Mucosa of rectum (tissue), 2 donors: Measurements from ENCODE around the gene KIF22.

Experiments
- H3K27ac ChIP-seq, 2 donors: one replicate each; pipeline ENCODE4 v1.7.0; 2013; ENCODE audit warnings: inconsistent platforms in 2 of 2, low read depth in 2 of 2, low read length in 2 of 2
- H3K27me3 ChIP-seq, 2 donors: one replicate each; pipeline ENCODE4 v1.7.0; 2013; ENCODE audit warnings: low read length in 2 of 2; ENCODE audit not compliant: control insufficient read depth in 2 of 2, insufficient read depth in 2 of 2
- H3K36me3 ChIP-seq, 2 donors: one replicate each; pipeline ENCODE4 v1.7.0; 2013; ENCODE audit warnings: low read length in 2 of 2; ENCODE audit not compliant: control insufficient read depth in 2 of 2, insufficient read depth in 2 of 2
- H3K4me1 ChIP-seq, 2 donors: one replicate each; pipeline ENCODE4 v1.7.0; 2013; ENCODE audit warnings: low read length in 2 of 2, mild to moderate bottlenecking in 1 of 2; ENCODE audit not compliant: control insufficient read depth in 2 of 2, insufficient read depth in 2 of 2
- H3K4me3 ChIP-seq, 2 donors: one replicate each; pipeline ENCODE4 v1.7.0; 2013; ENCODE audit warnings: low read length in 2 of 2
- H3K9ac ChIP-seq, 2 donors: one replicate each; pipeline ENCODE4 v1.7.0; 2013; ENCODE audit warnings: low read length in 2 of 2, low read depth in 1 of 2, mild to moderate bottlenecking in 1 of 2
- H3K9me3 ChIP-seq, 2 donors: one replicate each; pipeline ENCODE4 v1.7.0; 2013; ENCODE audit warnings: low read length in 2 of 2; ENCODE audit not compliant: control insufficient read depth in 2 of 2
- donor health status: healthy.
- donor health status: Normal muscosa, but diverticular disease.

The KIF22 gene

GRCh38 chr16:29839822-29840221 is 49.3 kb downstream of the KIF22 start:
- H3K27me3 ChIP-seq, result no peaks in the 10 kb centered on the region
- peaks cover 72 to 86% of the 10 kb centered on the region in 2 donors for H3K36me3 ChIP-seq
- no peaks in the 10 kb centered on the region for H3K4me1 ChIP-seq

GRCh38 chr16:29840240-29840639 is 49.7 kb downstream of the KIF22 start:
- Histone ChIP-seq H3K4me1 (no peaks in the 10 kb centered on the region), H3K4me3 (no peak overlapping the region), H3K9me3 (no peaks in the 10 kb centered on the region), H3K27ac (no peak overlapping the region), H3K9ac (no peak overlapping the region), H3K36me3 (peaks cover 73 to 85% of the 10 kb centered on the region in 2 donors), H3K27me3 (no peaks in the 10 kb centered on the region)

More at GRCh38 chr16:29839822-29840221, 49.3 kb downstream of the KIF22 start:
- Histone ChIP-seq H3K27ac (no peak overlapping the region), H3K4me3 (no peak overlapping the region), H3K9me3 (no peaks in the 10 kb centered on the region), H3K9ac (no peak overlapping the region)

- Histone ChIP-seq H3K9me3 (no peaks in the 10 kb centered on the region), H3K4me1 (no peaks in the 10 kb centered on the region), H3K9ac (no peak overlapping the region), H3K36me3 (peaks cover 81 to 87% of the 10 kb centered on the region in 2 donors), H3K27me3 (no peaks in the 10 kb centered on the region), H3K4me3 (no peak overlapping the region), H3K27ac (no peak overlapping the region)
Observed at GRCh38 chr16:29841631-29842030, 51.1 kb downstream of the KIF22 start.

- Histone ChIP-seq H3K9me3 (no peaks in the 10 kb centered on the region), H3K9ac (no peak overlapping the region), H3K36me3 (peaks cover 82 to 86% of the 10 kb centered on the region in 2 donors), H3K4me1 (no peaks in the 10 kb centered on the region), H3K27ac (no peak overlapping the region), H3K4me3 (no peak overlapping the region), H3K27me3 (no peaks in the 10 kb centered on the region)
Observed at GRCh38 chr16:29842732-29843346, 52.3 kb downstream of the KIF22 start.

GRCh38 chr16:29843931-29844330 is 53.4 kb downstream of the KIF22 start:
- Histone ChIP-seq H3K36me3 (peaks cover 75 to 82% of the 10 kb centered on the region in 2 donors), H3K9me3 (no peaks in the 10 kb centered on the region), H3K4me3 (no peak overlapping the region), H3K9ac (no peak overlapping the region), H3K4me1 (peaks cover 0 to 2% of the 10 kb centered on the region in 2 donors), H3K27ac (no peak overlapping the region), H3K27me3 (no peaks in the 10 kb centered on the region)

GRCh38 chr16:29844575-29845331 is 54.2 kb downstream of the KIF22 start:
- Histone ChIP-seq H3K4me1 (peaks cover 0 to 2% of the 10 kb centered on the region in 2 donors), H3K9me3 (no peaks in the 10 kb centered on the region), H3K27ac (no peak overlapping the region), H3K36me3 (peaks cover 71 to 74% of the 10 kb centered on the region in 2 donors), H3K9ac (no peak overlapping the region), H3K4me3 (no peak overlapping the region), H3K27me3 (no peaks in the 10 kb centered on the region)

GRCh38 chr16:29845656-29846055 is 55.1 kb downstream of the KIF22 start:
- no peak overlapping the region for H3K27ac ChIP-seq
- H3K4me3 ChIP-seq, result no peak overlapping the region
- H3K4me1 ChIP-seq, result peaks cover 0 to 2% of the 10 kb centered on the region in 2 donors
- H3K27me3 ChIP-seq, result no peaks in the 10 kb centered on the region
- H3K36me3 ChIP-seq, result peaks cover 63 to 66% of the 10 kb centered on the region in 2 donors
- H3K9me3 ChIP-seq, result no peaks in the 10 kb centered on the region
- H3K9ac ChIP-seq, result no peak overlapping the region

GRCh38 chr16:29848420-29849297 is 58.1 kb downstream of the KIF22 start:
- Histone ChIP-seq H3K27ac (no peak overlapping the region), H3K36me3 (peaks cover 43% of the 10 kb centered on the region in 2 donors), H3K9me3 (no peaks in the 10 kb centered on the region), H3K4me1 (peaks cover 0 to 2% of the 10 kb centered on the region in 2 donors), H3K9ac (no peak overlapping the region), H3K4me3 (no peak overlapping the region), H3K27me3 (no peaks in the 10 kb centered on the region)

GRCh38 chr16:29849505-29849904 is 59.0 kb downstream of the KIF22 start:
- Histone ChIP-seq H3K36me3 (peaks cover 34 to 35% of the 10 kb centered on the region in 2 donors), H3K4me1 (peaks cover 0 to 2% of the 10 kb centered on the region in 2 donors), H3K9ac (no peak overlapping the region), H3K27me3 (no peaks in the 10 kb centered on the region), H3K4me3 (no peak overlapping the region), H3K27ac (no peak overlapping the region), H3K9me3 (no peaks in the 10 kb centered on the region)

- Histone ChIP-seq H3K36me3 (peaks cover 19 to 21% of the 10 kb centered on the region in 2 donors), H3K9ac (no peak overlapping the region), H3K9me3 (no peaks in the 10 kb centered on the region), H3K4me3 (no peak overlapping the region), H3K27ac (no peak overlapping the region), H3K4me1 (peaks cover 0 to 2% of the 10 kb centered on the region in 2 donors), H3K27me3 (no peaks in the 10 kb centered on the region)
Observed at GRCh38 chr16:29850998-29851397, 60.4 kb downstream of the KIF22 start.
